Posterior vena cava (tissue), 2 donors: ENCODE results near the gene STAB2. TPM values are rescaled to one million over a fixed set of nuclear protein-coding genes. Genes with fewer than 3 reads are reported as not detected.

Experiments used
- DNase-seq: peaks from one replicate; pipeline ENCODE4 v3.0.0-alpha.2; 2020; ENCODE audit warnings: low spot score
- intact Hi-C, 2 donors: fragments of 100-400 bp; cut with DNase I; formaldehyde crosslinking; loops; one replicate each; pipeline versions ENCODE4 v1.14.1 to v1.14.2; 2022 to 2023
- total RNA-seq, 2 donors: library from RNA; stranded (reverse); fragmentation: NEBNext Ultra II Directional; extraction: Animal tissue kit (Norgen Biotek cat#: 25700); gene quantifications; one replicate each; pipeline ENCODE4 v1.2.1, GENCODE V29; 2021
- donor health status: DM: yes; HTN: yes; CAD: no.
- donor health status: DM: yes; HTN: yes; CAD: no.

The STAB2 gene
- total RNA-seq, 2 donors from 2014 or later, result 0.46 to 1.2 TPM

GRCh38 chr12:103716517-103717196 is 129.6 kb downstream of the STAB2 start:
- intact Hi-C loops, result no loop called here
- DNase-seq, result no peak

DNA sequence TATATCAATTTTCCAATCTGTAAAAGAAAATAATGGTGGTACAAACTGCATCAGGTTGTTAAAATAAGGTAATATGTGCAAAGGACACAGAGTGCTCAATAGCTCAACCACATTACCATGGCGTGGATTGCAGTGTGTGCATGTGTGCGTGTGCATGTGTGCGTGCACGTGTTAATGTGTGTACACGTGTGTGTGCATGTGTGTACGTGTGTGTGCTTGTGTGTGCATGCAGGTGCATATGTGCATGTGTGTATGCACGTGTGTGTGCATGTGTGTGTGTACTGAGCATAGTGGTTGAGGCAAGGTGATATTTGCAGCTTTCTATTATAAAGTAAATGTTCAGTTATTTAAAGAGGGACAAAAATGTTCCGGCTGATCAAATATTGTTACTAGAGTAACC is 138.3 kb downstream of the STAB2 start:
- DNase-seq, result no peak
- intact Hi-C loops, result no loop called here

- DNase-seq, result no peak
- intact Hi-C loops, result no loop called here
These were observed 140.6 kb downstream of the STAB2 start for GRCh38 chr12:103727638-103728037.

GRCh38 chr12:103728323-103728722 is 141.2 kb downstream of the STAB2 start:
- no peak for DNase-seq
- intact Hi-C loops, result no loop called here

DNA sequence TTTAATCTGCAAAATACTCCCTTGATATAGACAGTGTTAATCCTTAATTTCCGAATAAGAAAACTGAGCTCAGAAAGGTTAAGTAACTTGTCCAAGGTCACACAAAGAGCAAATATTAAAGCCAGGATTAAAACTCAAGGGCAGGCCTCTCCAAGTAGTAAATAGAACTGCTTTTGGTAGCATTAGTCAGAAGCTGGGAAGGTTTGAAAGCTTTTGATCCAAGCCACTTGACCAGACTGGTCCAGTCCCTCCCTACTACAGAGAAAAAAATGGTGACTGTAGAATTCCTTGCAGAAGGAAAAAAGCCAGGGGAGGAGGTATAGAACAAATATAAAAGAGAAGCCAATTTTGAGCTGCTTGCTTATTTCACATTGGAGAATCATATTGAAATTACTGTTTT is 142.4 kb downstream of the STAB2 start:
- intact Hi-C loops, result no loop called here
- no peak for DNase-seq

DNA sequence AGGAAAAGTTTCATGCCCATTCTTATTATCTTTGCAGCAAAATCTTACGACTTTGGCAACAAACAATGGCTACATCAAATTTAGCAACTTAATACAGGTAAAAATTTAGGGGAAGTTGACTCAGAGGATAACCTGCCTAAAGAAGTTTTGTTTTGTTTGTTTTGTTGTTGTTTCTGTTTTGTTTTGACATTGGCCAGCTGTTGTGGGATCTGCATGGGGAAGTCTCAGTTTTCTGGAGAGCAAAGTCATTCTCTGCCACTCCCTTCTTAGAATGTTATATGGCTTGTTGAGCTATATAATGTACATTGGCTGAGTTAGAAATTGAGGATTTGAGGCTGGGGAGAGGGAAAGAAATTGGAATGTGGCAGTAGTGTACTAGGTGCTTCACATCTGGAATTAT is 144.5 kb downstream of the STAB2 start:
- no peak for DNase-seq
- intact Hi-C loops, result no loop called here

- no peak for DNase-seq
- intact Hi-C loops, result no loop called here
These were observed 147.8 kb downstream of the STAB2 start for GRCh38 chr12:103734863-103735262.

DNA sequence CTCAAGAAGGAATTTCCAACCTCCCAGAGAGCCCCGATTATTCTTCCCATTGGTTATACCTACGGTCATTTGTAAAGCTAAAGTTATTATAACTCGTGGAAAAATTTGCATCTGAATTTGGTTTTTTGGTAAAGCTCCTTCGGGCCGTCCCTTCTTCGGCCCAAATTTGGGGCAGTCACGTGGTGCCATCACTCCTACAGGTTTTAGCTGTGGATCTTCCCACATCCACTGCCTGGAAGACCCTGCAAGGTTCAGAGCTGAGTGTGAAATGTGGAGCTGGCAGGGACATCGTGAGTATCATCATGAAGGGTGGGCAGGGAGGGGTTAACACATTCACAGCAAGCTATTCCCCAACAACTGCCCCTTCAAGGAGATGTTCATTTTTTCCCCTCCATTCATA is 148.2 kb downstream of the STAB2 start:
- no peak for DNase-seq
- intact Hi-C loops, result no loop called here

GRCh38 chr12:103736572-103736971 is 149.5 kb downstream of the STAB2 start:
- DNase-seq, result no peak
- intact Hi-C loops, result no loop called here

GRCh38 chr12:103737881-103738280 is 150.8 kb downstream of the STAB2 start:
- intact Hi-C loops, result no loop called here
- no peak for DNase-seq

GRCh38 chr12:103742349-103742932 is 155.4 kb downstream of the STAB2 start:
- DNase-seq, result no peak
- intact Hi-C loops, result no loop called here

DNA sequence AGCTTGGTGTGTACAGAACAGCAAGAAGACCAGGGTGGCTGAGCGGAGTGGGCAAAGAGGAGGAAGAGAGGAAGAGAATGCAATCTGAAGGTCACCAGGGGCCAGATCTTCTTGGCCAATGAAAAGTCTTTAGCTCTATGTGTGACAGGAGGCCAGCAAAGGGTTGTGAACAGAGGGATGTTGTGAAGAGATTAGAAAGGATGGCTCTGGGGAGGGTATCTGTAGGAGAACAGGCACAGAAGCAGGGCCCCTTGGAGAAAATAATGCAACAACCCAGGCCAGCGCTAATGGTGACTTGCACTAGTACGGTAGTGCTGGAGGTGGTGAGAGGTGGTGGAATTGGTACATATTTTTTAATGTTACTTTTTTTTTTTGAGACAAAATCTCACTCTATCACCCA is 156.7 kb downstream of the STAB2 start:
- no peak for DNase-seq
- intact Hi-C loops, result no loop called here

DNA sequence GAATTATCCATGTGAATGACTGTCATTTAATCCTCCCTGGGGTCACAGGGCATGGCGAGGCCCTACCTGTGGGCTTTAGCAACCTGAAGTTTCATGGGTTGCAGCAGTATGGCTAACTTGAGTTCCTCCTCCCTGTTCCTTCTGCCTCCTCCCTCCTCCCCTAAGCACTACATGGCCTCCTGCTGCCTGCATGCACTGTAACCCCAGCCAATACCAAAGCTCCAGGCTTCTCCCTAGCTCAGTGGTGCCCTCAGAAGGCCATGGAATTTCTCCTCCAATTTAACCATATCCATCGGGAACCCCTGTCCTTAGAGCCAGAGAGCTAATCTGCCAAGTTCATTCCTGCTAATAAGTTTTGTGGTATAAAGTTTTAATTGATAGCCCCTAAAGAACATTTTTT is 158.9 kb downstream of the STAB2 start:
- no peak for DNase-seq
- intact Hi-C loops, result no loop called here

DNA sequence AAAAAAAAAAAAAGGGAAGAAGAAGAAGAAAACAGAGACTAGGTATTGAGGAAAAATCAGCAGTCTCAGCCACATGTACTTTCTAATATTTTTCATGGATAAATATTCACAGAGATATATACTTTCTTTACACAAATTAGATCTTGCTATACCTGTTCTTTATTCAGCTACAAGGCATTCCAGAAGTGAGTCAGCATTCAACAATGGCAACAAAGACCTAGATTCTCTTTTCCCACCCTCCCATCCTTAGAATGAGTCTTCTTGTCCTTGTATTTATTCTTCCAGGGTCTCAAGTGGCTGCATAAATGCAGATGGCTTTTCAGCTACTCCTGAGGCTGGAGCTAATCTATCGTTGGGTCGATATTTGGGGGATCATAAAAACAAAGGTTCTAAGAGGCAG is 160.9 kb downstream of the STAB2 start:
- intact Hi-C loops, result no loop called here
- no peak for DNase-seq

- intact Hi-C loops, result no loop called here
- DNase-seq, result no peak
These were observed 161.8 kb downstream of the STAB2 start for GRCh38 chr12:103748875-103749274.

DNA sequence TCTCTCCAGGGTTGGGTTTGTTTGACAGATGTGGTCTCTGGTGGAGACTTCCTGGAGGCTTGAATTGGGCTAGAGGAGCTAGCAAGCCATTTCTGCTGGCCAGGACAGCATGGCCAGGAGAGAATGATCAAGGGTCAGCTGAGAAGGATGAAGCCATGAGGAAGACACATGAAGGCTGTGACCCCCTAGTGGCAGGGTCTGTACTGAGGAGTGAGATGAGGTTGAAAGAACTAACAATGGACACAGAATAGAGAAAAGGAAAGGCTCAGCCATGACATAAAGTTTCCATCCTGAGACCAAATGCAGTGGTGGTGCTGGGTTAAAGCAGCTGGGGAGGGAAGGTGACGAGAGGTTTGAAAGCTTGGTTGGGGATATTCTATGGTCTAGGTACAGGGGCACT is 164.1 kb downstream of the STAB2 start:
- intact Hi-C loops, result no loop called here
- no peak for DNase-seq

DNA sequence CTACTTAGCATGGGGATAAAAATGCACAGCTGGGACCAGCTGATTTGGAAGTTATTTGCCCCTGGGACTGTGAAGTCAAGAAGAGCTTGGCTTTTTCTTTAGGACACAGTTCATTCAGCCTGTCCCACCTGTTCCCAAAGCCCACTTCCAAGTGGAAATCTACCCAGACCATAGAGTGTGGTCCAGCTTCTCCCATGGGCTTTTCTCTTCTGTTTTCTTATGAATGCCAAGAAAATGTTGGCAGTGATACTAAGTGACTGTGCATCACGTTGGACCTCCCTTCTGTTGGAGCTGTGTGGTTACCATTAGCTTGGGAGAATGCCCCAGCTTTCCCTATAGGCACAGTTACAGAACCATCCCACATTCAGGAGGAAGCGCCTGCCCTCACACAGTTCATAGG is 164.5 kb downstream of the STAB2 start:
- DNase-seq, result no peak
- intact Hi-C loops, result no loop called here

GRCh38 chr12:103755425-103755824 is 168.4 kb downstream of the STAB2 start:
- DNase-seq, result no peak
- intact Hi-C loops, result no loop called here

DNA sequence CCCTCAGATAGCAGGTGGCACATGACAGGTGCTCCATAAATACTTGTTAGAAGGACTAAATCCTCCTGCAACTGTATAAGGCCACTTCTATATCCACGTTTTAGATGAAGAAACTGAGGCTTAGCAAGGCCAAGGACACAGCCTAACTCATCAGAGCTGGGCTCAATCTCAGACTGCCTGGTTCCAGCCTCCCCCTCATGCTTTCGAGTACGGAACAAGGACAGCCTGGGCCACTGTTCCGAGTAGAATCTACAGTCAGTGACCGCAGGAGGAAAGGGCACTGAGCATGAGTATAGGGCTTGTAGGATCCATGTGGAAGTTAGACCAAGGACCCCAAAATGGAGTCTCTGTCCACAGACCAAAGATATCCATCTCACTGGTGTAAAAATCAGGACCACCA is 169.4 kb downstream of the STAB2 start:
- DNase-seq, result no peak
- intact Hi-C loops, result no loop called here

DNA sequence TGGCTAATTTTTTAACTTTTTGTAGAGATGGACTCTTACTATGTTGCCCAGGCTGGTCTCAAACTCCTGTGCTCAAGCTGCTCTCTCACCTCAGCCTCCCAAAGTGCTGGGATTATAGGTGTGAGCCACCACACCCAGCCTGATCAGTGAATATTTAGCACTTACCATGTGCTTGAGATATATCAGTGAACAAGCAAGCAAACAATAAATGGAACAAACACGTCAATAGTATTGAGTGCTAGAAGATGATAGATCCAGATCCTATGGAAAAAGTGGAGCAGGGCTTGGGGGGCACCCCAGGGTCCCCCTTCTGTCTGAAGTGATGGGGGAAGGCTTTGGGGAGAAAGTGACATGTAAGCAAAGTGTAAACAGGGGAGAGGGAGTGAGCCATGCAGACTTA is 170.2 kb downstream of the STAB2 start:
- no peak for DNase-seq
- intact Hi-C loops, result no loop called here

- DNase-seq, result no peak
- intact Hi-C loops, result no loop called here
These were observed 171.4 kb downstream of the STAB2 start for GRCh38 chr12:103758310-103759089.
